Lower lobe of right lung (tissue), 2 donors: ENCODE results near the gene MEOX1. TPM values are rescaled to one million over a fixed set of nuclear protein-coding genes. Genes with fewer than 3 reads are reported as not detected.

ENCODE experiments used
- ATAC-seq, 2 donors: fragments of 200-7000 bp; cut with Tn5 transposase; one replicate each; pipeline ENCODE4 v1.9.1; 2020 to 2022; ENCODE audit warnings: mild to moderate bottlenecking in 2 of 2, moderate library complexity in 2 of 2
- DNase-seq: peaks from one replicate; pipeline ENCODE4 v3.0.0-alpha.2; 2020
- H3K27ac ChIP-seq: fragments of 200-600 bp; one replicate; pipeline ENCODE4 v1.8.0; 2022
- H3K27me3 ChIP-seq: fragments of 200-600 bp; one replicate; pipeline ENCODE4 v1.8.0; 2022; ENCODE audit warnings: low read depth
- H3K36me3 ChIP-seq: fragments of 200-600 bp; one replicate; pipeline ENCODE4 v1.8.0; 2022; ENCODE audit warnings: mild to moderate bottlenecking
- H3K4me1 ChIP-seq: fragments of 200-600 bp; one replicate; pipeline ENCODE4 v1.8.0; 2022
- H3K4me3 ChIP-seq: fragments of 200-600 bp; one replicate; pipeline ENCODE4 v1.8.0; 2022; ENCODE audit warnings: mild to moderate bottlenecking
- H3K9me3 ChIP-seq: fragments of 200-600 bp; one replicate; pipeline ENCODE4 v1.8.0; 2022
- intact Hi-C: fragments of 100-400 bp; cut with DNase I; formaldehyde crosslinking; loops from one replicate; pipeline ENCODE4 v1.11.0; 2022
- total RNA-seq: library from RNA; stranded (reverse); fragmentation: NEBNext Ultra II Directional; extraction: Animal tissue kit (Norgen Biotek cat#: 25700); gene quantifications from one replicate; pipeline ENCODE4 v1.2.1, GENCODE V29; 2021
- TF ChIP-seq, protein P1 (sequence below): fragments of 200-600 bp; IDR thresholded peaks from one replicate; pipeline ENCODE4 v1.8.0; 2022; ENCODE audit warnings: antibody characterized with exemption, mild to moderate bottlenecking
- donor health status: DM: no; HTN: yes; CAD: no; lungs with severe emphysema.

MEOX1 gene
- total RNA-seq, 1 donor from 2014 or later = 0.86 TPM

DNA sequence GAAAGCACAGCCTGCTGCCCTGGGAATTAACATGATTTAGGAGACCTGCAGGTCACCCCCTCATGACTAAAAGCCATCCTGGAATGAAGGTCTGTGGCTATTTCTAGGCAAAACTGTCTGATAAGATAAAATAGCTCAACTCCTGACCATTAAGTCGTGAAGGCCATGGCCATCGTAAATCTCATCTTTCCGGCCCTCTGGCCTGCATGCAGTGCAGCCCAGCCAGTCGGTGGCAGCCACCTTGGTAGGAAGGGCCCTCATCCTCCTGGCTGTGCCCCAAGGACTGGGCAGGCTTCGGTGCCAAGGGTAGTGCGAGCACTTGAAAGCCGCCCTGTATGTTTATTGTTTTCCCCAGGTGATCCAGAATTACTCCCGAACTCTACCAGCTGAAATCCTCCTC is 18.2 kb upstream of the MEOX1 start:
- intact Hi-C loops = no loop called here
- no peaks in the 10 kb centered on the region for H3K36me3 ChIP-seq
- TF ChIP-seq, protein P1, sequence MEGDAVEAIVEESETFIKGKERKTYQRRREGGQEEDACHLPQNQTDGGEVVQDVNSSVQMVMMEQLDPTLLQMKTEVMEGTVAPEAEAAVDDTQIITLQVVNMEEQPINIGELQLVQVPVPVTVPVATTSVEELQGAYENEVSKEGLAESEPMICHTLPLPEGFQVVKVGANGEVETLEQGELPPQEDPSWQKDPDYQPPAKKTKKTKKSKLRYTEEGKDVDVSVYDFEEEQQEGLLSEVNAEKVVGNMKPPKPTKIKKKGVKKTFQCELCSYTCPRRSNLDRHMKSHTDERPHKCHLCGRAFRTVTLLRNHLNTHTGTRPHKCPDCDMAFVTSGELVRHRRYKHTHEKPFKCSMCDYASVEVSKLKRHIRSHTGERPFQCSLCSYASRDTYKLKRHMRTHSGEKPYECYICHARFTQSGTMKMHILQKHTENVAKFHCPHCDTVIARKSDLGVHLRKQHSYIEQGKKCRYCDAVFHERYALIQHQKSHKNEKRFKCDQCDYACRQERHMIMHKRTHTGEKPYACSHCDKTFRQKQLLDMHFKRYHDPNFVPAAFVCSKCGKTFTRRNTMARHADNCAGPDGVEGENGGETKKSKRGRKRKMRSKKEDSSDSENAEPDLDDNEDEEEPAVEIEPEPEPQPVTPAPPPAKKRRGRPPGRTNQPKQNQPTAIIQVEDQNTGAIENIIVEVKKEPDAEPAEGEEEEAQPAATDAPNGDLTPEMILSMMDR = no peak
- no peak overlapping the region for H3K27ac ChIP-seq
- H3K9me3 ChIP-seq = no peaks in the 10 kb centered on the region
- ATAC-seq (no peak), DNase-seq (no peak)
- peaks cover 14% of the 10 kb centered on the region for H3K4me1 ChIP-seq
- H3K27me3 ChIP-seq = no peaks in the 10 kb centered on the region
- H3K4me3 ChIP-seq = no peak overlapping the region

DNA sequence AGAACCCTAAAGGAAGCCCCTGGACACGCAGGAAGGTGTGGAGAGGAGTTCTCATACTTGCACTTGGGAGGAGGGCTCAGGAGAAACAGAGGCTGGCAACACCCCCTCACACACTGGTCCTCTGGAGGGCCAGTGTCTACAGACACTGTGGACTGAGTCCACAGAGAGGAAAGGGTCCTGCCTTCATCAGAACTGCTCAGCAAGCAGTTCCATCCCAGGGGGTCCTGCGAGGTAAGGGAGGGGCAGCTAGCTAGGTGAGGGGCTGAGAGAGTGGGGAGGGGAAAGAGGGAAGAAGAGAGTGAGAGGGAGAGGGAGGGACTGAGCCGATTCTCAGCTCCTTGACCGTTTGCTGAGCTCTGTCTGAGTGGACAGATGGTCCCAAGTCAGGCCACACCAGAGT is 17.7 kb upstream of the MEOX1 start:
- H3K27ac ChIP-seq = no peak overlapping the region
- no peaks in the 10 kb centered on the region for H3K9me3 ChIP-seq
- ATAC-seq (no peak), DNase-seq (no peak)
- intact Hi-C loops = no loop called here
- TF ChIP-seq, protein P1 = no peak
- H3K36me3 ChIP-seq = no peaks in the 10 kb centered on the region
- no peak overlapping the region for H3K4me3 ChIP-seq
- H3K4me1 ChIP-seq = peaks cover 14% of the 10 kb centered on the region
- H3K27me3 ChIP-seq = no peaks in the 10 kb centered on the region

DNA sequence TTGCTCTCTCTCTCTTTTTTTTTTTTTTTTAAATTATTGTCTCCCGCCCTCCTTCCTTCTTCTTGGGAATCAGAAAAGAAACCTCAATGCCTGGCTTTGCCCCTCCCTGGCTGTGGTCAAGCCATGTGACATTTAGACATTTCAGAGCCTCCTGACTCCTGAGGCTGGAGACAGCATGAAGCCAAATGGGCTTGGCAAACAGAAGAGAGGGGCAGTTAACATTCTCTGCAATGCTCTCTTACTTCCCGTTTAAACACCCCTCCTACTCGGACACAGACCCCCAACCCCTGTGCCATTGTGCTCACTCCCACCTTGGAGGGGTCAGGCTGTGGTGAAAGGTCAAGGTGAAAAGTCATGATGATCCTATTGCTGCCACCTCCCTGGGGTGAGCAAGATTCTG is 14.7 kb upstream of the MEOX1 start:
- Histone ChIP-seq H3K9me3 (no peaks in the 10 kb centered on the region), H3K27ac (no peak overlapping the region), H3K36me3 (no peaks in the 10 kb centered on the region), H3K27me3 (no peaks in the 10 kb centered on the region), H3K4me3 (no peak overlapping the region), H3K4me1 (peaks cover 14% of the 10 kb centered on the region)
- no peak for DNase-seq
- TF ChIP-seq, protein P1 = no peak
- peak in 1 of 2 donors; percentile 31 for ATAC-seq
- intact Hi-C loops = no loop called here

DNA sequence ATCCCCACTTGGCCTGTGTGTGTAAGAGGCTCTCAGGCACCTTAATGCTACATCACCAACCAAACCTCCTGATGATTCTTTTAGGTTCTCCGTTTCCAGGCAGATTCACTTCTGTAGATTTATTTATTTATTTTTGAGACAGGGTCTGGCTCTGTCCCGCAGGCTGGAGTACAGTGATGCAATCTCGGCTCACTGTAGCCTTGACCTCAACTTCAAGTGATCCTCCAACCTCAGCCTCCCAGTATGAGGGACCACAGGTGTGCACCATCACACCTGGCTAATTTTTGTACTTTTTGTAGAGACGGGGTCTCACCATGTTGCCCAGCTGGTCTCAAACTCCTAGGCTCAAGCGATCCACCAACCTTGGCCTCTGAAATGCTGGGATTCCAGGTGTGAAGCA is 12.7 kb upstream of the MEOX1 start:
- intact Hi-C loops = no loop called here
- ATAC-seq = no peak
- H3K9me3 ChIP-seq = no peaks in the 10 kb centered on the region

DNA sequence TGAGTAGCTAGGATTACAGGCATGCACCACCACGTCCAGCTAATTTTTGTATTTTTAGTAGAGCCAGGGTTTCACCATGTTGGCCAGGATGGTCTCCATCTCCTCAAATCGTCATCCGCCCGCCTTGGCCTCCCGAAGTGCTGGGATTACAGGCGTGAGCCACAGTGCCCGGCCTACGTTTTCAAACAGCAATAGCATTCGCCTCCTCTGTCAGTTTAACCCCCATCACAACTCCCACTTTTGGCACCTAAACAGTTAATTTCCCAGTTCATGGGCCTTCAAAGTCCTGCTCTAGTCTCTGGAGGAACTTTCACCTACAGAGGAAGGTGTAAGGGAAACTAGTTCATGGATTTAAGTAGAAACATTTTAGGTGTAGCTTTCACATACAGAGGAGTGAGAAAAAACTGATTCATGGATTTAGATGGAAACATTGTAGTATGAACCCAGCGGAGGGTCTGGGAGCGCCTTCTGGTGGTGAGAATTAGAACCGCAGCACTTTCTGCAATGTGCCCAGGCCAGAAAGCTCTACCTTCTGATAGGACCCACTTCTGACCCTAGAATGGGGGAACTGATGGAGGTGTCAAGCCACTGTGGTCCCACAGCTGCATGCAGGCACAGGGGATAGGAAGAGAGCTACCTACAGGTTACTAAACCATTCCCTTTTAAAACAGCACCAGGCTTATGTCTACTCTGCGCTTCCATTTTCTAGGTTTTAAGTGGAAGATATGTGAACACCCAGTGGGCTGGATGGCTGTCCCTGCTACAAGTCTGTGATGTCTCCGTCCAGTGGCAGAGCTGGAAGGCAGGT is 12.0 kb upstream of the MEOX1 start:
- DNase-seq = peak; percentile 73
- intact Hi-C loops = no loop called here
- TF ChIP-seq, protein P1 = peak; percentile 97

More for the DNA sequence above, 12.7 kb upstream of the MEOX1 start:
- Histone ChIP-seq H3K27me3 (no peaks in the 10 kb centered on the region), H3K36me3 (no peaks in the 10 kb centered on the region), H3K4me1 (peaks cover 14% of the 10 kb centered on the region), H3K4me3 (no peak overlapping the region), H3K27ac (no peak overlapping the region)
- DNase-seq = no peak
- TF ChIP-seq, protein P1 = no peak

More for the DNA sequence above, 12.0 kb upstream of the MEOX1 start:
- Histone ChIP-seq H3K27ac (no peak overlapping the region), H3K9me3 (no peaks in the 10 kb centered on the region), H3K4me1 (peaks cover 14% of the 10 kb centered on the region), H3K27me3 (no peaks in the 10 kb centered on the region), H3K36me3 (no peaks in the 10 kb centered on the region), H3K4me3 (no peak overlapping the region)
- ATAC-seq = peak; percentile 66 to 69
